ENCODE measurements around the gene CCS.

CCS gene

GRCh38 chr11:66600219-66600618, 7.2 kb downstream of the CCS start:
- H2BK12ac ChIP-seq (ENCODE audit: low read length) = no peak overlapping the region
- H3K23ac ChIP-seq (ENCODE audit: low read length) = no peak overlapping the region
- peaks cover 3% of the 10 kb centered on the region for H3K9me3 ChIP-seq (ENCODE audit: insufficient read depth, low read depth, low read length)
- no peak for DNase-seq
- no peaks in the 10 kb centered on the region for H3K79me1 ChIP-seq (ENCODE audit: low read length)
- H3K4me2 ChIP-seq (ENCODE audit: low read length) = no peak overlapping the region
- no peak overlapping the region for H2BK120ac ChIP-seq (ENCODE audit: insufficient read depth, low read length, poor library complexity)
- no peak overlapping the region for H4K8ac ChIP-seq (ENCODE audit: low read depth, low read length)
- H3K79me2 ChIP-seq (ENCODE audit: control insufficient read depth, insufficient read depth, low read length, poor library complexity) = no peaks in the 10 kb centered on the region
- H3K27me3 ChIP-seq (ENCODE audit: insufficient read depth, low read length) = no peaks in the 10 kb centered on the region
- H3K27ac ChIP-seq (ENCODE audit: low read depth, low read length) = no peak overlapping the region
- no peak overlapping the region for H3K4ac ChIP-seq (ENCODE audit: low read depth, low read length)
- no peak overlapping the region for H3K18ac ChIP-seq (ENCODE audit: low read length)
- WGBS (ENCODE audit: extremely low coverage, insufficient coverage, insufficient read length) = no CpG with 5 or more reads among the region's 2 CpGs
- H2AK5ac ChIP-seq (ENCODE audit: low read length) = no peak overlapping the region
- no peak overlapping the region for H2BK5ac ChIP-seq (ENCODE audit: low read depth, low read length, poor library complexity)
- H3K14ac ChIP-seq (ENCODE audit: low read length) = no peak overlapping the region
- no peak overlapping the region for H3K4me3 ChIP-seq (ENCODE audit: low read depth, low read length)
- no peak overlapping the region for H4K91ac ChIP-seq (ENCODE audit: low read depth, low read length)
- no peak overlapping the region for H4K12ac ChIP-seq (ENCODE audit: low read depth, low read length)
- no peaks in the 10 kb centered on the region for H3K4me1 ChIP-seq (ENCODE audit: control insufficient read depth in 1 of 2, insufficient read depth in 2 of 2, low read length in 2 of 2)
- no peak overlapping the region for H2AFZ ChIP-seq (ENCODE audit: insufficient read depth, low read length, poor library complexity)
- no peak overlapping the region for H3K9ac ChIP-seq (ENCODE audit: low read length)
- H3K36me3 ChIP-seq (ENCODE audit: control insufficient read depth in 1 of 2, insufficient read depth in 2 of 2, low read length in 2 of 2) = peaks cover 31 to 37% of the 10 kb centered on the region in 2 experiments

GRCh38 chr11:66600631-66601233, 7.7 kb downstream of the CCS start:
- no peak overlapping the region for H3K14ac ChIP-seq (ENCODE audit: low read length)
- WGBS (ENCODE audit: extremely low coverage, insufficient coverage, insufficient read length) = no CpG with 5 or more reads among the region's 4 CpGs

GRCh38 chr11:66603072-66603471, 10.1 kb downstream of the CCS start:
- Histone ChIP-seq H4K12ac (ENCODE audit: low read depth, low read length) (no peak overlapping the region), H3K18ac (ENCODE audit: low read length) (no peak overlapping the region), H3K14ac (ENCODE audit: low read length) (no peak overlapping the region), H3K4me1 (ENCODE audit: control insufficient read depth in 1 of 2, insufficient read depth in 2 of 2, low read length in 2 of 2) (no peaks in the 10 kb centered on the region), H3K4me3 (ENCODE audit: low read depth, low read length) (no peak overlapping the region), H3K27me3 (ENCODE audit: insufficient read depth, low read length) (no peaks in the 10 kb centered on the region), H2BK120ac (ENCODE audit: insufficient read depth, low read length, poor library complexity) (no peak overlapping the region), H3K9me3 (ENCODE audit: insufficient read depth, low read depth, low read length) (peaks cover 3% of the 10 kb centered on the region), H4K91ac (ENCODE audit: low read depth, low read length) (no peak overlapping the region), H3K9ac (ENCODE audit: low read length) (no peak overlapping the region), H2BK5ac (ENCODE audit: low read depth, low read length, poor library complexity) (no peak overlapping the region), H3K4me2 (ENCODE audit: low read length) (no peak overlapping the region), H3K23ac (ENCODE audit: low read length) (no peak overlapping the region), H2AFZ (ENCODE audit: insufficient read depth, low read length, poor library complexity) (no peak overlapping the region), H4K8ac (ENCODE audit: low read depth, low read length) (no peak overlapping the region), H3K36me3 (ENCODE audit: control insufficient read depth in 1 of 2, insufficient read depth in 2 of 2, low read length in 2 of 2) (peaks cover 40 to 53% of the 10 kb centered on the region in 2 experiments), H3K79me2 (ENCODE audit: control insufficient read depth, insufficient read depth, low read length, poor library complexity) (no peaks in the 10 kb centered on the region), H3K79me1 (ENCODE audit: low read length) (no peaks in the 10 kb centered on the region), H3K27ac (ENCODE audit: low read depth, low read length) (no peak overlapping the region), H2AK5ac (ENCODE audit: low read length) (no peak overlapping the region), H2BK12ac (ENCODE audit: low read length) (no peak overlapping the region), H3K4ac (ENCODE audit: low read depth, low read length) (no peak overlapping the region)
- DNase-seq = no peak
- WGBS (ENCODE audit: extremely low coverage, insufficient coverage, insufficient read length) = no CpG with 5 or more reads among the region's 6 CpGs

More at GRCh38 chr11:66600631-66601233, 7.7 kb downstream of the CCS start:
- Histone ChIP-seq H3K27me3 (ENCODE audit: insufficient read depth, low read length) (no peaks in the 10 kb centered on the region), H3K79me2 (ENCODE audit: control insufficient read depth, insufficient read depth, low read length, poor library complexity) (no peaks in the 10 kb centered on the region), H3K4me2 (ENCODE audit: low read length) (no peak overlapping the region), H2AFZ (ENCODE audit: insufficient read depth, low read length, poor library complexity) (no peak overlapping the region), H3K23ac (ENCODE audit: low read length) (no peak overlapping the region), H4K8ac (ENCODE audit: low read depth, low read length) (no peak overlapping the region), H3K79me1 (ENCODE audit: low read length) (no peaks in the 10 kb centered on the region), H3K4me3 (ENCODE audit: low read depth, low read length) (no peak overlapping the region), H3K9ac (ENCODE audit: low read length) (no peak overlapping the region), H3K9me3 (ENCODE audit: insufficient read depth, low read depth, low read length) (peaks cover 3% of the 10 kb centered on the region), H4K12ac (ENCODE audit: low read depth, low read length) (no peak overlapping the region), H2AK5ac (ENCODE audit: low read length) (no peak overlapping the region), H2BK12ac (ENCODE audit: low read length) (no peak overlapping the region), H4K91ac (ENCODE audit: low read depth, low read length) (no peak overlapping the region), H3K36me3 (ENCODE audit: control insufficient read depth in 1 of 2, insufficient read depth in 2 of 2, low read length in 2 of 2) (peaks cover 36 to 42% of the 10 kb centered on the region in 2 experiments), H3K18ac (ENCODE audit: low read length) (no peak overlapping the region), H3K4ac (ENCODE audit: low read depth, low read length) (no peak overlapping the region), H2BK120ac (ENCODE audit: insufficient read depth, low read length, poor library complexity) (no peak overlapping the region), H2BK5ac (ENCODE audit: low read depth, low read length, poor library complexity) (no peak overlapping the region), H3K27ac (ENCODE audit: low read depth, low read length) (no peak overlapping the region), H3K4me1 (ENCODE audit: control insufficient read depth in 1 of 2, insufficient read depth in 2 of 2, low read length in 2 of 2) (no peaks in the 10 kb centered on the region)
- DNase-seq = no peak

GRCh38 chr11:66604155-66604554, 11.2 kb downstream of the CCS start:
- Histone ChIP-seq H3K4me1 (ENCODE audit: control insufficient read depth in 1 of 2, insufficient read depth in 2 of 2, low read length in 2 of 2) (no peaks in the 10 kb centered on the region), H3K23ac (ENCODE audit: low read length) (no peak overlapping the region), H3K27me3 (ENCODE audit: insufficient read depth, low read length) (no peaks in the 10 kb centered on the region), H3K9ac (ENCODE audit: low read length) (no peak overlapping the region), H3K79me1 (ENCODE audit: low read length) (no peaks in the 10 kb centered on the region), H3K36me3 (ENCODE audit: control insufficient read depth in 1 of 2, insufficient read depth in 2 of 2, low read length in 2 of 2) (peaks cover 36 to 52% of the 10 kb centered on the region in 2 experiments), H3K27ac (ENCODE audit: low read depth, low read length) (no peak overlapping the region), H3K79me2 (ENCODE audit: control insufficient read depth, insufficient read depth, low read length, poor library complexity) (no peaks in the 10 kb centered on the region), H2BK12ac (ENCODE audit: low read length) (no peak overlapping the region), H3K4ac (ENCODE audit: low read depth, low read length) (no peak overlapping the region), H3K14ac (ENCODE audit: low read length) (no peak overlapping the region), H4K91ac (ENCODE audit: low read depth, low read length) (no peak overlapping the region), H2BK120ac (ENCODE audit: insufficient read depth, low read length, poor library complexity) (no peak overlapping the region), H4K8ac (ENCODE audit: low read depth, low read length) (no peak overlapping the region), H2BK5ac (ENCODE audit: low read depth, low read length, poor library complexity) (no peak overlapping the region), H2AK5ac (ENCODE audit: low read length) (no peak overlapping the region), H3K4me2 (ENCODE audit: low read length) (no peak overlapping the region), H3K18ac (ENCODE audit: low read length) (no peak overlapping the region), H4K12ac (ENCODE audit: low read depth, low read length) (no peak overlapping the region), H2AFZ (ENCODE audit: insufficient read depth, low read length, poor library complexity) (no peak overlapping the region), H3K9me3 (ENCODE audit: insufficient read depth, low read depth, low read length) (peaks cover 3% of the 10 kb centered on the region), H3K4me3 (ENCODE audit: low read depth, low read length) (no peak overlapping the region)
- no CpG with 5 or more reads among the region's 5 CpGs for WGBS (ENCODE audit: extremely low coverage, insufficient coverage, insufficient read length)
- DNase-seq = no peak
